HepG2 (cell line): ENCODE measurements around the gene FKBP1B. TPM values are rescaled to one million over a fixed set of nuclear protein-coding genes. Genes with fewer than 3 reads are reported as not detected.

ENCODE experiments used
- AHDC1 ChIP-seq: sonication (generic); formaldehyde crosslinking; IDR thresholded peaks from 2 replicates; pipeline ENCODE4 v1.5.1; 2020; ENCODE audit warnings: mild to moderate bottlenecking, missing genetic modification reagents, borderline replicate concordance
- CEBPB ChIP-seq: IDR thresholded peaks from 2 replicates; pipeline ENCODE4 v1.6.1; 2011; ENCODE audit warnings: low read depth, low read length, improper control_type of control experiment, borderline replicate concordance
- ELF1 ChIP-seq: sonication (generic); formaldehyde crosslinking; IDR thresholded peaks from 2 replicates; pipeline ENCODE4 v1.4.0; 2020; ENCODE audit warnings: missing genetic modification reagents
- FOSL2 ChIP-seq: sonication (generic); formaldehyde crosslinking; IDR thresholded peaks from 2 replicates; pipeline ENCODE4 v1.4.0; 2020; ENCODE audit warnings: missing genetic modification reagents
- MXI1 ChIP-seq: IDR thresholded peaks from 3 replicates; pipeline ENCODE4 v1.6.1; 2012; ENCODE audit warnings: low read depth, low read length, inconsistent platforms, borderline replicate concordance
- POLR2G ChIP-seq: fragments of 200-400 bp; formaldehyde crosslinking; IDR thresholded peaks from 2 replicates; pipeline ENCODE4 v1.6.1; 2018; ENCODE audit warnings: mild to moderate bottlenecking, low read depth, low read length, moderate library complexity
- RBM22 ChIP-seq: fragments of 200-400 bp; formaldehyde crosslinking; optimal IDR thresholded peaks from 2 replicates; pipeline ENCODE3; 2017; ENCODE audit warnings: mild to moderate bottlenecking, low read length, moderate library complexity
- SRSF1 ChIP-seq: fragments of 200-400 bp; formaldehyde crosslinking; optimal IDR thresholded peaks from 2 replicates; pipeline ENCODE3; 2017; ENCODE audit warnings: mild to moderate bottlenecking, low read depth, low read length, moderate library complexity
- TSC22D2 ChIP-seq: sonication (generic); formaldehyde crosslinking; IDR thresholded peaks from 2 replicates; pipeline ENCODE4 v1.5.1; 2020; ENCODE audit warnings: missing genetic modification reagents, mild to moderate bottlenecking, borderline replicate concordance
- ZNF451 ChIP-seq: sonication (generic); formaldehyde crosslinking; IDR thresholded peaks from 2 replicates; pipeline ENCODE4 v1.5.0; 2020; ENCODE audit warnings: mild to moderate bottlenecking, missing genetic modification reagents
- ZNF543 ChIP-seq: sonication (generic); formaldehyde crosslinking; IDR thresholded peaks from 2 replicates; pipeline ENCODE4 v1.4.0; 2020; ENCODE audit warnings: mild to moderate bottlenecking, missing genetic modification reagents
- ZNF619 ChIP-seq: sonication (generic); formaldehyde crosslinking; IDR thresholded peaks from 2 replicates; pipeline ENCODE4 v1.4.0; 2020; ENCODE audit warnings: mild to moderate bottlenecking, missing genetic modification reagents
- polyA plus RNA-seq, 8 experiments: library from polyadenylated mRNA; depleted of rRNA in 3 of 8; stranded (reverse) in 7 of 8; unstranded in 1 of 8; fragments of >200 nt; fragmentation: Illumina TruSeq in 4 of 8; extraction: Trizol in 4 of 8; gene quantifications; 2 replicates each; pipeline versions ENCODE4 v1.2.1 to v1.2.3, GENCODE V29; 2011 to 2016; ENCODE audit warnings: low read depth in 4 of 8, missing spikeins in 1 of 8, mixed read lengths in 1 of 8; ENCODE audit not compliant: insufficient read depth in 1 of 8
- total RNA-seq, 5 experiments: library from RNA; depleted of rRNA; stranded (reverse); fragments of >200 nt; fragmentation: Illumina TruSeq; extraction: Trizol; gene quantifications; 2 replicates each; pipeline ENCODE4 v1.2.3, GENCODE V29; 2016; ENCODE audit warnings: low read depth in 1 of 5
- TF ChIP-seq, protein P1 (sequence below): sonication (generic); formaldehyde crosslinking; IDR thresholded peaks from 2 replicates; pipeline ENCODE4 v1.4.0; 2020; ENCODE audit warnings: missing genetic modification reagents, low read depth, mild to moderate bottlenecking, borderline replicate concordance
- TF ChIP-seq, protein P2 (sequence below): sonication (generic); formaldehyde crosslinking; IDR thresholded peaks from 2 replicates; pipeline ENCODE4 v1.4.0; 2020; ENCODE audit warnings: missing genetic modification reagents
- TF ChIP-seq, protein P3 (sequence below): sonication (generic); formaldehyde crosslinking; IDR thresholded peaks from 2 replicates; pipeline ENCODE4 v1.9.0; 2022; ENCODE audit warnings: low read depth, missing genetic modification reagents
- TF ChIP-seq, protein P4 (sequence below): sonication (generic); formaldehyde crosslinking; IDR thresholded peaks from 2 replicates; pipeline ENCODE4 v1.8.0; 2022; ENCODE audit warnings: mild to moderate bottlenecking, missing genetic modification reagents, borderline replicate concordance

The FKBP1B gene
- total and polyA plus RNA-seq, 2 of the 13 experiments (the other 11 are each of a cell fraction or from before 2014, with no cell fraction given): 35.2 to 96.3 TPM

GRCh38 chr2:24015562-24016375 lies 33.8 kb upstream of the FKBP1B start (continued):
- TF ChIP-seq, protein P1, sequence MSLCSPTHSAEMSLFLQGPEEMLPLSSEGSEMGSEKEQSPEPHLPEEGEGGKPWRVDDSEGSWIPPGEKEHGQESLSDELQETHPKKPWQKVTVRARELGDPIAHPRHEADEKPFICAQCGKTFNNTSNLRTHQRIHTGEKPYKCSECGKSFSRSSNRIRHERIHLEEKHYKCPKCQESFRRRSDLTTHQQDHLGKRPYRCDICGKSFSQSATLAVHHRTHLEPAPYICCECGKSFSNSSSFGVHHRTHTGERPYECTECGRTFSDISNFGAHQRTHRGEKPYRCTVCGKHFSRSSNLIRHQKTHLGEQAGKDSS (CRISPR knock-in tag): peak; percentile 67; the same call in 1 of the 2 replicates
- TF ChIP-seq FOSL2 (CRISPR knock-in tag) (peak; percentile 100), CEBPB (peak; percentile 94), ZNF619 (CRISPR knock-in tag) (peak; percentile 75; the same call in 1 of the 2 replicates), RBM22 (no peak), ZNF451 (CRISPR knock-in tag) (peak; percentile 59; the same call in 1 of the 2 replicates), ELF1 (CRISPR knock-in tag) (0 out of 2 replicates have a peak, but pooled peaks have one; percentile 14), SRSF1 (no peak), MXI1 (no peak), POLR2G (peak; percentile 80), ZNF543 (peak; percentile 85), AHDC1 (CRISPR knock-in tag) (peak; percentile 92), TSC22D2 (CRISPR knock-in tag) (no peak)
- TF ChIP-seq, protein P2, sequence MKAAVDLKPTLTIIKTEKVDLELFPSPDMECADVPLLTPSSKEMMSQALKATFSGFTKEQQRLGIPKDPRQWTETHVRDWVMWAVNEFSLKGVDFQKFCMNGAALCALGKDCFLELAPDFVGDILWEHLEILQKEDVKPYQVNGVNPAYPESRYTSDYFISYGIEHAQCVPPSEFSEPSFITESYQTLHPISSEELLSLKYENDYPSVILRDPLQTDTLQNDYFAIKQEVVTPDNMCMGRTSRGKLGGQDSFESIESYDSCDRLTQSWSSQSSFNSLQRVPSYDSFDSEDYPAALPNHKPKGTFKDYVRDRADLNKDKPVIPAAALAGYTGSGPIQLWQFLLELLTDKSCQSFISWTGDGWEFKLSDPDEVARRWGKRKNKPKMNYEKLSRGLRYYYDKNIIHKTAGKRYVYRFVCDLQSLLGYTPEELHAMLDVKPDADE (CRISPR knock-in tag): no peak
- TF ChIP-seq, protein P3, sequence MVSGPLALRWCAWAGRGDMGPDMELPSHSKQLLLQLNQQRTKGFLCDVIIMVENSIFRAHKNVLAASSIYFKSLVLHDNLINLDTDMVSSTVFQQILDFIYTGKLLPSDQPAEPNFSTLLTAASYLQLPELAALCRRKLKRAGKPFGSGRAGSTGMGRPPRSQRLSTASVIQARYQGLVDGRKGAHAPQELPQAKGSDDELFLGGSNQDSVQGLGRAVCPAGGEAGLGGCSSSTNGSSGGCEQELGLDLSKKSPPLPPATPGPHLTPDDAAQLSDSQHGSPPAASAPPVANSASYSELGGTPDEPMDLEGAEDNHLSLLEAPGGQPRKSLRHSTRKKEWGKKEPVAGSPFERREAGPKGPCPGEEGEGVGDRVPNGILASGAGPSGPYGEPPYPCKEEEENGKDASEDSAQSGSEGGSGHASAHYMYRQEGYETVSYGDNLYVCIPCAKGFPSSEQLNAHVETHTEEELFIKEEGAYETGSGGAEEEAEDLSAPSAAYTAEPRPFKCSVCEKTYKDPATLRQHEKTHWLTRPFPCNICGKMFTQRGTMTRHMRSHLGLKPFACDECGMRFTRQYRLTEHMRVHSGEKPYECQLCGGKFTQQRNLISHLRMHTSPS (CRISPR knock-in tag): peak; percentile 65; the same call in 1 of the 2 replicates
- TF ChIP-seq, protein P4, sequence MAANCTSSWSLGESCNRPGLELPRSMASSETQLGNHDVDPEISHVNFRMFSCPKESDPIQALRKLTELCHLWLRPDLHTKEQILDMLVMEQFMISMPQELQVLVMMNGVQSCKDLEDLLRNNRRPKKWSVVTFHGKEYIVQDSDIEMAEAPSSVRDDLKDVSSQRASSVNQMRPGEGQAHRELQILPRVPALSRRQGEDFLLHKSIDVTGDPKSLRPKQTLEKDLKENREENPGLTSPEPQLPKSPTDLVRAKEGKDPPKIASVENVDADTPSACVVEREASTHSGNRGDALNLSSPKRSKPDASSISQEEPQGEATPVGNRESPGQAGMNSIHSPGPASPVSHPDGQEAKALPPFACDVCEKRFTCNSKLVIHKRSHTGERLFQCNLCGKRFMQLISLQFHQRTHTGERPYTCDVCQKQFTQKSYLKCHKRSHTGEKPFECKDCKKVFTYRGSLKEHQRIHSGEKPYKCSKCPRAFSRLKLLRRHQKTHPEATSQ (CRISPR knock-in tag): no peak
